ENCODE data around the gene B4GALNT3.

The B4GALNT3 gene

DNA sequence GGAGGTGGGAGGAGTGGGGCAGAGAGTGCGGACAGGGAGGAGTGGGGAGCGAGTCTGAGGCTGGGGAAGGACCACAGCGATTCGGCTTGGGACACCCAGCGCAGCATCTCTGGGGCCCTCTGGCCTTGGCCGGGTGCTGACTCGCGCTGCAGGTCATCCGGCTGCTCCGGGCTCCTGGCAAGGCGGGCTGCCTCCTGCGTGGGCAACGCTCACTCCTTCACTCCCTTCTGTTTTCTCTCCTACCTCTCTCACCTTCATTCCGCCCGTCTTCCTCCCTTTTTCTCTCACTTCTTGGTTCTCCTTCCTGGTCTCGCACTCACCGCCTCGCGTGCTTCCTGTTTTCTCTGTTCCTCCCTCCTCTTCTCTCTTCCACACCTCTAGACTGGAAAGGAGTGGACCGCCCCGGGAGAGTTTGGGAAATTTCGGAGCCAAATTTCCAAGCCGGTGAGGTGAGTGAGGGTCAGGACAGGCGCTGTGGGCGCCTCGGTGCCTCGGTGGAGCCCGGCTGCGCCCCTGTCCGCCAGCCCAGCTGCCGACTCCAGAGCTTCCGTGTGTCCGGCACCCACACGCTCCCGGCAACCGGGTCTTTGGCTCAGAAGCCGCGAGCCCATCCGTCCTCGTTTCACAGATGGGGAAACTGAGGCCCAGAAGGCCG, 86.7 kb downstream of the B4GALNT3 start:
- TF ChIP-seq, protein P1, sequence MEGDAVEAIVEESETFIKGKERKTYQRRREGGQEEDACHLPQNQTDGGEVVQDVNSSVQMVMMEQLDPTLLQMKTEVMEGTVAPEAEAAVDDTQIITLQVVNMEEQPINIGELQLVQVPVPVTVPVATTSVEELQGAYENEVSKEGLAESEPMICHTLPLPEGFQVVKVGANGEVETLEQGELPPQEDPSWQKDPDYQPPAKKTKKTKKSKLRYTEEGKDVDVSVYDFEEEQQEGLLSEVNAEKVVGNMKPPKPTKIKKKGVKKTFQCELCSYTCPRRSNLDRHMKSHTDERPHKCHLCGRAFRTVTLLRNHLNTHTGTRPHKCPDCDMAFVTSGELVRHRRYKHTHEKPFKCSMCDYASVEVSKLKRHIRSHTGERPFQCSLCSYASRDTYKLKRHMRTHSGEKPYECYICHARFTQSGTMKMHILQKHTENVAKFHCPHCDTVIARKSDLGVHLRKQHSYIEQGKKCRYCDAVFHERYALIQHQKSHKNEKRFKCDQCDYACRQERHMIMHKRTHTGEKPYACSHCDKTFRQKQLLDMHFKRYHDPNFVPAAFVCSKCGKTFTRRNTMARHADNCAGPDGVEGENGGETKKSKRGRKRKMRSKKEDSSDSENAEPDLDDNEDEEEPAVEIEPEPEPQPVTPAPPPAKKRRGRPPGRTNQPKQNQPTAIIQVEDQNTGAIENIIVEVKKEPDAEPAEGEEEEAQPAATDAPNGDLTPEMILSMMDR (IDR thresholded peaks at IDR 0.05; ENCODE audit: low read depth, low read length, missing control alignments), result no peak
- H3K4me3 ChIP-seq (replicated peaks; ENCODE audit: low read depth, low read length), result no peak overlapping the region
- no peak for DNase-seq (ENCODE audit: extremely low read depth, low read depth)

DNA sequence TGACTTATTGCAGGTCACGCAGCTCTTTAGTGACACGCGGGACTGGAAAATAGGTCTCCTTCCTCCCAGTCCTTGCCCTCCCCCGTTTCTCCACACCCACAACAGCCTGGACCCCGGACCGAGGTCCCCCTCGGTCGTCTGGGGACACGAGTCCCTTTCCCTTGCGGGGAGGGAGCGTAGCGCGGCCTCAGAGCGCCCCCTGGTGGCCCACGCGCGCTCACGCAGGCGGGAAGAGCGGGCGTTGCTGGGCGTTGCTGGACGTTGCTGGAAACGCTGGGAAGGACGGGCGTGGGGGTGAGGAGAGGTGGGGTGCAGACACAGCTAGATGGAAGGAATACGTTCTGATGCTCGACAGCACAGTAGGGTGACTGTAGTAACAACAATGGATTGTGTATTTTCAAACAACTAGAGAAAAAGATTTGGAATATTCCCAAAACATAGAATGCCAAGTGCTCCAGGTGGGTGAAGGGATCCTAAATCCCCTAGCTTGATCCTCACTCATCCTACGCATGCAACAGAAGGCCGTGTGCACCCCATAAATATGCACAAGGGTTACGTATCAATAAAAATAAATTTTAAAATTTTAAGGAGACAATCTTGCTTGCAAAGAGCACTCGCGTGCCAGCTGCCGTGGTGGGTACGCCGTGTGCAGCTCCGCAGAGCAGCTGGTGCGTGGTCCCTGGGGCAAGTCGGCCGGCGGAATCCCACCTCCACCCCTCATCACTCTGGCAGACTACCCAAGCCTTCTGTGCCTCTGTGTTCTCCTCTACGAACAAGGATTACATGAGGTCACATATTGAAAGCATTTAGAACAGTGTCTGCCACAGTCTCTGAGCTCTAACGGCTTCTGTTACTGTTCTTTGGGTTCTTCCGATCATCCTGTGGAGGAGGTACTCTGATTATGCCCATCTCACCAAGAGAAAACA, 87.4 kb downstream of the B4GALNT3 start:
- DNase-seq (ENCODE audit: extremely low read depth, low read depth), result no peak
- peak overlapping the region; percentile 16; the same call in 1 of the 2 replicates for H3K4me3 ChIP-seq (replicated peaks; ENCODE audit: low read depth, low read length)
- TF ChIP-seq, protein P1 (IDR thresholded peaks at IDR 0.05; ENCODE audit: low read depth, low read length, missing control alignments), result peak; percentile 98

GRCh38 chr12:547883-548470, 88.2 kb downstream of the B4GALNT3 start:
- H3K4me3 ChIP-seq (replicated peaks; ENCODE audit: low read depth, low read length), result no peak overlapping the region
- TF ChIP-seq, protein P1 (IDR thresholded peaks at IDR 0.05; ENCODE audit: low read depth, low read length, missing control alignments), result no peak
- no peak for DNase-seq (ENCODE audit: extremely low read depth, low read depth)

GRCh38 chr12:549476-550082, 89.8 kb downstream of the B4GALNT3 start:
- DNase-seq (ENCODE audit: extremely low read depth, low read depth), result no peak
- no peak overlapping the region for H3K4me3 ChIP-seq (replicated peaks; ENCODE audit: low read depth, low read length)
- TF ChIP-seq, protein P1 (IDR thresholded peaks at IDR 0.05; ENCODE audit: low read depth, low read length, missing control alignments), result no peak

DNA sequence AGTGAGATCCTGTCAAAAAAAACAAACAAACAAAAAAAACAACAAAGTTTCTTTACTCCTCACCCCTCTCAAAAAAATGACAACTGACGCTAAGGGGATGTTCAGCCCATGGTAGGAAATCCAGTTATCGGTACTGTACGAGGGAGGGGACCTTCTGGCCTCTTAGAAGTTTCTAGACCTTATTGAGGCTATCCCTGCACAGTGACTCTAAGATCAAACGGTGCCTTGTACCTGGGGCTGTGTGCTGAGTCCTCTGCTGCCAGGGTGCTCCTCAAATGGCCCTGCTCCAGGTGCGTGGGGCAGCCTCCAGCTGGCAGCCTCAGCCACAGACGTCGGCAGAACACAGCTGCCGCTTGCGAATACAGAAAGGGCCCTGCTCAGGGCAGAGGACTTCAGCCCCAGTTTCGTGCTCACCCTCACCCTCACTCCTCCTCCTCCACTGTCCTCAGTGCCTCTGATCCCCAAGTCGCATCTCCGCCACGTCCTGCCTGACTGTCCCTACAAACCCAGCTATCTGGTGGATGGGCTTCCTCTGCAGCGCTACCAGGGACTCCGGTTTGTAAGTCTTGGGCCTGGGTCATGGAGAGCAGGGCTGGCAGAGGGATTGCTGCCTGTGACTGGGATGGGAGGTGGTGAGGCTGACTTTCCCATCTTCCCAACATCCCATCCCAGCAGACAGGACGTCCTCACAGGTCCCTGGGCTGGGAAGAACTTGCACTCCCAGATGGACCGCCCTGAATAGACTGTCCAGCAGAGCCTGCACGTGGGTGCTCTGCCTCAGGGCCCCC, 90.9 kb downstream of the B4GALNT3 start:
- H3K4me3 ChIP-seq (replicated peaks; ENCODE audit: low read depth, low read length), result no peak overlapping the region
- DNase-seq (ENCODE audit: extremely low read depth, low read depth), result no peak
- TF ChIP-seq, protein P1 (IDR thresholded peaks at IDR 0.05; ENCODE audit: low read depth, low read length, missing control alignments), result no peak

GRCh38 chr12:552466-552865, 92.7 kb downstream of the B4GALNT3 start:
- DNase-seq (ENCODE audit: extremely low read depth, low read depth), result no peak
- H3K4me3 ChIP-seq (replicated peaks; ENCODE audit: low read depth, low read length), result no peak overlapping the region
- TF ChIP-seq, protein P1 (IDR thresholded peaks at IDR 0.05; ENCODE audit: low read depth, low read length, missing control alignments), result no peak

Measured in HFF-Myc (cell line).